CD4-positive, alpha-beta memory T cell (primary cell): ENCODE data around the gene SPAG8. TPM values are rescaled to one million over a fixed set of nuclear protein-coding genes. Genes with fewer than 3 reads are reported as not detected.

Experiments used
- CTCF ChIA-PET: fragments of 350-600 bp; sonication (Branson Sonifier 250); formaldehyde crosslinking; loops from one replicate; lab custom pipeline; 2021; ENCODE audit warnings: inconsistent platforms; ENCODE audit not compliant: partially characterized antibody; lab: Charles Lee
- POLR2A ChIA-PET: fragments of 350-600 bp; sonication (Branson Sonifier 250); formaldehyde crosslinking; loops from one replicate; lab custom pipeline; 2021; ENCODE audit not compliant: partially characterized antibody; lab: Charles Lee
- DNase-seq, 5 donors: peaks; one replicate each; pipeline versions ENCODE4 v3.0.0 to v3.0.0-alpha.2; 2020 to 2022; ENCODE audit warnings: mixed read lengths in 1 of 5
- H3K27ac ChIP-seq: one replicate; pipeline ENCODE4 v1.7.0; 2013; ENCODE audit warnings: low read depth, low read length
- H3K27me3 ChIP-seq: 2 replicates; pipeline ENCODE4 v1.7.0; 2013; ENCODE audit warnings: mild to moderate bottlenecking, low read length, moderate library complexity; ENCODE audit not compliant: insufficient read depth
- H3K36me3 ChIP-seq: 2 replicates; pipeline ENCODE4 v1.7.0; 2013; ENCODE audit warnings: mild to moderate bottlenecking, low read length, moderate library complexity; ENCODE audit not compliant: insufficient read depth
- H3K4me1 ChIP-seq: 2 replicates; pipeline ENCODE4 v1.7.0; 2013; ENCODE audit warnings: mild to moderate bottlenecking, low read length, moderate library complexity; ENCODE audit not compliant: insufficient read depth
- H3K4me3 ChIP-seq, 2 donors: one replicate each; pipeline ENCODE4 v1.7.0; 2013; ENCODE audit warnings: low read length in 2 of 2, mild to moderate bottlenecking in 1 of 2
- H3K9me3 ChIP-seq, 2 donors: one replicate each; pipeline ENCODE4 v1.7.0; 2013; ENCODE audit warnings: low read length in 2 of 2, control low read depth in 1 of 2; ENCODE audit not compliant: control insufficient read depth in 1 of 2
- H3K27ac Mint-ChIP-seq, 7 donors: one replicate each; pipeline ENCODE4 v1.8.0; 2020 to 2021; ENCODE audit warnings: mixed read lengths in 7 of 7, mild to moderate bottlenecking in 6 of 7, inconsistent platforms in 3 of 7, moderate library complexity in 3 of 7
- H3K27me3 Mint-ChIP-seq, 2 donors: one replicate each; pipeline ENCODE4 v1.8.0; 2020 to 2021; ENCODE audit warnings: mixed read lengths in 2 of 2
- H3K36me3 Mint-ChIP-seq, 2 donors: one replicate each; pipeline ENCODE4 v1.8.0; 2020 to 2021; ENCODE audit warnings: mixed read lengths in 2 of 2, inconsistent platforms in 1 of 2, mild to moderate bottlenecking in 1 of 2
- H3K4me1 Mint-ChIP-seq, 4 donors: one replicate each; pipeline ENCODE4 v1.8.0; 2020 to 2021; ENCODE audit warnings: mixed read lengths in 4 of 4, mild to moderate bottlenecking in 1 of 4
- H3K4me3 Mint-ChIP-seq, 8 donors: one replicate each; pipeline ENCODE4 v1.8.0; 2020 to 2021; ENCODE audit warnings: mixed read lengths in 8 of 8, mild to moderate bottlenecking in 7 of 8, moderate library complexity in 6 of 8, inconsistent platforms in 3 of 8
- H3K9me3 Mint-ChIP-seq, 8 donors: one replicate each; pipeline ENCODE4 v1.8.0; 2020 to 2021; ENCODE audit warnings: mixed read lengths in 8 of 8, mild to moderate bottlenecking in 5 of 8, inconsistent platforms in 3 of 8, moderate library complexity in 1 of 8
- intact Hi-C: fragments of 100-400 bp; cut with micrococcal nuclease; formaldehyde crosslinking; loops from one replicate; pipeline ENCODE4 v1.15.1; 2023
- polyA plus RNA-seq, 2 donors: library from polyadenylated mRNA; unstranded; fragments of 300-500 nt; fragmentation: Illumina TruSeq; gene quantifications; one replicate each; pipeline ENCODE4 v1.2.3, GENCODE V29; 2021
- total RNA-seq, 2 experiments: library from RNA; stranded (reverse); gene quantifications; one replicate each; pipeline ENCODE4 v1.2.3, GENCODE V29; 2021

SPAG8 gene
- total and polyA plus RNA-seq, 4 experiments from 2014 or later, result 1.0 to 5.7 (median 3.7) TPM

DNA sequence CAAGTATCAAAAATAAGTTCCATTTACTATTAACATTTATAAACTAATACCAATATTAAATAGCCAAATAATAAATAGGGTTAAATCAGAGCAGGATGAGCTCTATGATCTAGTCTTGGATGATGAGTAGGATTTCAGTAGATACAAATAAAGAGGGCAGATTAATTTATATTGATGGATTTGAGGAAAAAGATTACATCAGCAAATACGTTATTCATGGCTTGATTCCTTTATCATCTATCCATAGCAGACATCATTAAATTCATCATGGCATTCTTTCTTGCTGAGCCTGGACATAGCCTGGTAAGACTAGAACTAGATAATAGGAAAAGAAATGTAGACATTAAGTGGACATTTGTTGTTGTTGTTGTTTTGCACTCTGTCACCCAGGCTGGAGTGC is 44.6 kb downstream of the SPAG8 start:
- Mint-ChIP-seq H3K9me3 (no peaks in the 10 kb centered on the region), H3K4me1 (peaks cover 6 to 20% (median 12%) of the 10 kb centered on the region in 4 donors), H3K27me3 (no peaks in the 10 kb centered on the region), H3K4me3 (no peak overlapping the region), H3K36me3 (peaks cover 1 to 4% of the 10 kb centered on the region in 2 donors), H3K27ac (no peak overlapping the region)
- POLR2A ChIA-PET, result no interaction called here
- CTCF ChIA-PET, result no interaction called here
- no peak for DNase-seq
- Histone ChIP-seq H3K9me3 (no peaks in the 10 kb centered on the region), H3K4me1 (peaks cover 3% of the 10 kb centered on the region), H3K36me3 (no peaks in the 10 kb centered on the region), H3K4me3 (no peak overlapping the region), H3K27me3 (no peaks in the 10 kb centered on the region), H3K27ac (no peak overlapping the region)
- intact Hi-C loops, result no loop called here

DNA sequence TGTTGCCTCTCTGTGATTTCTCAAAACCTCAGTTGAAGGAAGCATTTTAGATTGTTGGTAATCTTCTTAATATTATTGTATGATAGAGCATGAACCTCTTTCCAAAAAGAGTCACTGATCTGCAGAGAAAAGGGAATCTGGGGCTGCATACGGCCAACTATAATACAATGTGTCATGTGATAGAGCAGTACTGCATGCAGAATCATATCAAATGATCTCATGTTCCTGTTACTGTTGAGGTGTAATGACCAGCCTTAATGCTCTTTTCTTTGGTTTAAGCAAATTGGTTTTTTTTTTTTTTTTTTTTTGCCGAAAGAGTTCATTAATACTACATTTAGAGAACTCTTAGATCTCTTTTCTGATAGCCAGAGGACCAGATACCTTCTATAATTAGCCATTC is 45.1 kb downstream of the SPAG8 start:
- H3K36me3 ChIP-seq, result no peaks in the 10 kb centered on the region
- H3K4me3 Mint-ChIP-seq, result no peak overlapping the region
- ChIA-PET CTCF (no interaction called here), POLR2A (no interaction called here)
- no peak overlapping the region for H3K4me3 ChIP-seq
- H3K9me3 ChIP-seq, result no peaks in the 10 kb centered on the region
- DNase-seq, result no peak
- H3K27ac Mint-ChIP-seq, result no peak overlapping the region
- peaks cover 6 to 24% (median 15%) of the 10 kb centered on the region in 4 donors for H3K4me1 Mint-ChIP-seq
- no peaks in the 10 kb centered on the region for H3K27me3 ChIP-seq
- intact Hi-C loops, result no loop called here
- peaks cover 1 to 4% of the 10 kb centered on the region in 2 donors for H3K36me3 Mint-ChIP-seq
- no peaks in the 10 kb centered on the region for H3K9me3 Mint-ChIP-seq
- no peaks in the 10 kb centered on the region for H3K27me3 Mint-ChIP-seq
- H3K27ac ChIP-seq, result no peak overlapping the region
- peaks cover 3% of the 10 kb centered on the region for H3K4me1 ChIP-seq

DNA sequence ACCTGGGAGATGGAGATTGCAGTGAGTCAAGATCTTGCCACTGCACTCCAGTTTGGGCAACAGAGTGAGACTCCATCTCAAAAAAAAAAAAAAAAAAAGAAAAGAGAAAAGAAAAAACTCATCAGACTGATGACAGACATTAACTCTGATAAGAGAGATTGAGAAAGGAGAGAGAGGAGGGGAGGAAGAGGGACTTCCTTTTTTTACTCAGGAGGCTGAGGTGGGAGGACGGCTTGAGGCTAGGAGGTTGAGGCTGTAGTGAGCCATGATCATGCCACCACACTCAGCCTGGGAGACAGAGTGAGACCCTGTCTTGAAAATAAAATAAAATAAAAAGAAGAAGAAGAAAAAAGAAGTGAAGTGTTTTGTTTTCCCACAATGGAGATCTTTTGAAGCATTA is 48.3 kb downstream of the SPAG8 start:
- H3K4me1 Mint-ChIP-seq, result peaks cover 13 to 42% (median 33%) of the 10 kb centered on the region in 4 donors
- H3K36me3 Mint-ChIP-seq, result peaks cover 1 to 9% of the 10 kb centered on the region in 2 donors
- no peak for DNase-seq
- H3K27ac ChIP-seq, result no peak overlapping the region
- no peaks in the 10 kb centered on the region for H3K36me3 ChIP-seq
- intact Hi-C loops, result no loop called here
- peak overlapping the region in 2 of 7 donors; percentile 19 to 57 for H3K27ac Mint-ChIP-seq
- H3K4me3 ChIP-seq, result no peak overlapping the region
- no peak overlapping the region for H3K4me3 Mint-ChIP-seq
- H3K27me3 ChIP-seq, result no peaks in the 10 kb centered on the region
- peaks cover 0 to under 1% (median 0%) of the 10 kb centered on the region in 8 donors for H3K9me3 Mint-ChIP-seq
- CTCF ChIA-PET, result no interaction called here
- POLR2A ChIA-PET, result interaction anchor here (0.7 kb wide), 1 partner anchor 37 kb away, joined by 3 read pairs; no protein-coding TSS in a partner anchor
- no peaks in the 10 kb centered on the region for H3K9me3 ChIP-seq
- no peaks in the 10 kb centered on the region for H3K27me3 Mint-ChIP-seq
- H3K4me1 ChIP-seq, result peaks cover 3% of the 10 kb centered on the region

DNA sequence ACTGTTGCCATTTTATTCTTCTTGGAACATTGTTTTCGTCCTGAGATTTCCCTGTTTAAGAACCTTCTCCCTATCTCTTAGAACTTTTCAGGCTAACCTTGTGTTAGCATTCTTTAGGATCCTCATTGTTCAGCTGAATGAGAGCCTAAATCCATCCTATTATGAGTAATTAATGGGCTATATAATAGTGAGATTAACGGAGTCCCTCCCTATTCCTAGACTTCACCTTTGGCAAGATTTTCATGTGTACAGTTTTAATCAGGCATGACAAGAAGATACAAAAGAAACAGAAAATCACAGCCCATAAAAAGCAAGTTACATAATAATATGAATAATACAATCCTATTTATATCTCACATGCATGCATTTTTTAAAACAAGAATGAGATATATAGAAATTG is 48.9 kb downstream of the SPAG8 start:
- Histone ChIP-seq H3K27ac (no peak overlapping the region), H3K9me3 (no peaks in the 10 kb centered on the region), H3K4me3 (no peak overlapping the region), H3K4me1 (peaks cover 9% of the 10 kb centered on the region), H3K36me3 (no peaks in the 10 kb centered on the region), H3K27me3 (no peaks in the 10 kb centered on the region)
- ChIA-PET POLR2A (interaction anchor here (0.6 to 0.9 kb wide), 2 partner anchors 31 to 50 kb away, joined by 3 read pairs; partner anchors contain the start of gene CREB3), CTCF (interaction anchor here (1.3 kb wide), 1 partner anchor 116 kb away, joined by 3 read pairs; no protein-coding TSS in a partner anchor)
- no peak for DNase-seq
- Mint-ChIP-seq H3K36me3 (peaks cover 1 to 9% of the 10 kb centered on the region in 2 donors), H3K9me3 (peaks cover 0 to 2% (median 0%) of the 10 kb centered on the region in 8 donors), H3K4me1 (peaks cover 18 to 46% (median 35%) of the 10 kb centered on the region in 4 donors), H3K27me3 (no peaks in the 10 kb centered on the region), H3K27ac (no peak overlapping the region), H3K4me3 (no peak overlapping the region)
- intact Hi-C loops, result no loop called here

DNA sequence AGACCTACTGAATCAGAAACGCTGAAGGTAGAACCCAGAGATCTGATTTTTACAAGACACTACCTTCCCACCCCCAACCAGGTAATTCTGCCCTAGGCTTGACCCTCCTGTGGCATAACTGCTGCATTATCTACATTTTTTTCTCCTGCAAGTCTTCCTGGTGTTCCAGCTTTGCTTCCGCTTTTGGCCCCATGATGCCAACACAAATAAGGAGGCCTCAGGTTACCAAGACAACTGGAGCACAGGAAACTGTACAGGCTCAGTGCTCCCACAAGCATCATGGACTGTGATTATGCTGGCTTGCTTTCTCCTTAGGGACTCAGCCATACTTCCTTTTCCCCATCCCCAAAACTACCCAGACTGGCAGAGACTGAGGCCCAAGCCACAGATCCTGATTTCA is 51.4 kb downstream of the SPAG8 start:
- H3K4me1 Mint-ChIP-seq, result peaks cover 27 to 66% (median 48%) of the 10 kb centered on the region in 4 donors
- POLR2A ChIA-PET, result interaction anchor here (2.1 kb wide), 1 partner anchor 12 kb away, joined by 7 read pairs; the partner anchor contains the start of genes GBA2 and RGP1
- intact Hi-C loops, result no loop called here
- H3K4me3 Mint-ChIP-seq, result no peak overlapping the region
- no peak overlapping the region for H3K27ac ChIP-seq
- peak overlapping the region in 1 of 7 donors; percentile 56 for H3K27ac Mint-ChIP-seq
- no peak overlapping the region for H3K4me3 ChIP-seq
- no peaks in the 10 kb centered on the region for H3K36me3 ChIP-seq
- CTCF ChIA-PET, result interaction anchor here (0.6 to 2.5 kb wide), 4 partner anchors 26 to 103 kb away, joined by 3 to 6 read pairs (median 3); partner anchors contain the start of genes CCDC107 and RMRP
- no peaks in the 10 kb centered on the region for H3K9me3 ChIP-seq
- no peak for DNase-seq
- H3K27me3 ChIP-seq, result no peaks in the 10 kb centered on the region
- no peaks in the 10 kb centered on the region for H3K27me3 Mint-ChIP-seq
- peaks cover 22% of the 10 kb centered on the region for H3K4me1 ChIP-seq
- H3K36me3 Mint-ChIP-seq, result peaks cover 2 to 9% of the 10 kb centered on the region in 2 donors
- peaks cover 0 to 2% (median 0%) of the 10 kb centered on the region in 8 donors for H3K9me3 Mint-ChIP-seq

DNA sequence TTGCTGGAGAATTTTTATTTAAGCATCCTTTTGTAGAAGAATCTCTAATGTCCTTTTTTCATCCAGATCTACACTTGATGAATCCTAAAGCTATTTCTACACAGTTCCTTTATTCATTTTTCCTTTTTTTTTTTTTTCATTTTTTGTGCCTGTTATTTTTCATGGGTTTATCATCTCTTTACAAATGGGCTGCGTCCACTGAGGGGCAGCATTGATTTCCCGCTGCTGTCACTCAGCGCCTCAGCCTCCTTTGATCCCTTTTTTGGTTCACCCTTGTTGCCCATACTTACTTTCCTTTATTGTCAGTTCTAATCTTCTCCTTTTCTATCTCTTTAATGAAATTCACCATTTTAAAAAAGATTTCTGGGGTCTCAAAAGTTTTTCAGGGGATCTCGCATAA is 52.3 kb downstream of the SPAG8 start:
- no peaks in the 10 kb centered on the region for H3K9me3 ChIP-seq
- H3K27ac ChIP-seq, result no peak overlapping the region
- no peaks in the 10 kb centered on the region for H3K36me3 ChIP-seq
- CTCF ChIA-PET, result interaction anchor here (0.6 to 2.5 kb wide), 4 partner anchors 23 to 63 kb away, joined by 3 to 6 read pairs (median 4); no protein-coding TSS in a partner anchor
- Mint-ChIP-seq H3K27ac (peak overlapping the region in 1 of 7 donors; percentile 37), H3K4me3 (peak overlapping the region in 5 of 8 donors; percentile 12 to 52 (median 13)), H3K27me3 (no peaks in the 10 kb centered on the region), H3K9me3 (peaks cover 0 to 2% (median 0%) of the 10 kb centered on the region in 8 donors), H3K4me1 (peaks cover 27 to 67% (median 49%) of the 10 kb centered on the region in 4 donors), H3K36me3 (peaks cover 2 to 9% of the 10 kb centered on the region in 2 donors)
- no peaks in the 10 kb centered on the region for H3K27me3 ChIP-seq
- no peak for DNase-seq
- intact Hi-C loops, result no loop called here
- no peak overlapping the region for H3K4me3 ChIP-seq
- peaks cover 22% of the 10 kb centered on the region for H3K4me1 ChIP-seq
- POLR2A ChIA-PET, result no interaction called here
